GM11168 (cell line): Measurements from ENCODE around the gene FGD2.

Experiments
- in situ Hi-C: fragments of 300-500 bp; cut with MboI; formaldehyde crosslinking; loops from one replicate; pipeline ENCODE4 v1.12.0; 2022; ENCODE audit warnings: low sequenced_read_pairs; ENCODE audit not compliant: unreplicated experiment

FGD2 gene

GRCh38 chr6:37013516-37014491 lies 8.3 kb downstream of the FGD2 start:
- in situ Hi-C loops = loop anchor here (10.0 kb wide), 1 partner anchor 129 kb away; the partner anchor contains the start of gene C6orf89

- in situ Hi-C loops = loop anchor here (10.0 kb wide), 1 partner anchor 130 kb away; the partner anchor contains the start of gene C6orf89
These were observed 9.2 kb downstream of the FGD2 start for GRCh38 chr6:37014667-37015066.

DNA sequence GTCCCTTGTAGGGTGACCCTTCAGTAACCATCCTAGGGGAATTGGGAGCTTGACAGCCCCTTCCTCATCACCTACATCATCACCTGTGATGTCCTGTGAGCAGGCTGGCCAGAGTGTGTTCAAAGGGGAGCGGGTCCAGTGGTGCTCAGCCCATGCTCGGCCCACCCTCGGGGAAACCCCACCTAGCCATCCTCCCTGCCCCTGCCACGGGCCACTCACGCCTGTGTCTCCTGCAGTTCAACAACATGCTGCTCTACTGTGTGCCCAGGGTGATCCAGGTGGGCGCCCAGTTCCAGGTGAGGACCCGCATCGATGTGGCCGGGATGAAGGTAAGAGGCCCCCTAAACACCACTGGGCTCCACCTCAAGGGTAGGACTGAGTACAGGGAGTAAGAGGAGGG lies 10.1 kb downstream of the FGD2 start:
- in situ Hi-C loops = loop anchor here (10.0 kb wide), 1 partner anchor 131 kb away; the partner anchor contains the start of gene C6orf89

DNA sequence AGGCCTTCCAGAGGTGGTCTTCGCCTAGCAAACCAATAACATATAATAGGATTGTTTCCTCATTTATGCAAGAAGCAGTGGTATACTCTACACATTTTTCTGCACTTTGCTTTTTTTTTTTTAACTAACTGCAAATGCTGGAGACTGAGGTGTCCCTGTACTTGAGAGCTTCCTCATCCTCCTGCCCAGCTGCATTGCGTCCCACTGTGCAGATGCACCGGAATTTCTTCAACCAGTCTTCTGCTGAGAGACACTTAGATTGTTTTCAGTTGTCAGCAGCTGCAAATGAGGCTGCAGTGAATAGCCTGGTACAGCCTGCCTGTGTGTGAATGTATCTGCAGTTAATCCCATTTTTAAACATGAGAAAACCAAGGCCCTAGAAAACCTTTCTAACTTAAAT lies 11.5 kb downstream of the FGD2 start:
- in situ Hi-C loops = loop anchor here (10.0 kb wide), 1 partner anchor 132 kb away; the partner anchor contains the start of gene C6orf89

- in situ Hi-C loops = loop anchor here (10.0 kb wide), 1 partner anchor 133 kb away; the partner anchor contains the start of gene C6orf89
These were observed 12.2 kb downstream of the FGD2 start for GRCh38 chr6:37017606-37018197.

GRCh38 chr6:37018198-37019064 lies 13.0 kb downstream of the FGD2 start:
- in situ Hi-C loops = loop anchor here (10.0 kb wide), 1 partner anchor 134 kb away; the partner anchor contains the start of gene C6orf89

GRCh38 chr6:37019065-37019450 lies 13.6 kb downstream of the FGD2 start:
- in situ Hi-C loops = loop anchor here (10.0 kb wide), 1 partner anchor 134 kb away; the partner anchor contains the start of gene C6orf89

- in situ Hi-C loops = no loop called here
These were observed 14.9 kb downstream of the FGD2 start for GRCh38 chr6:37020381-37020780.

DNA sequence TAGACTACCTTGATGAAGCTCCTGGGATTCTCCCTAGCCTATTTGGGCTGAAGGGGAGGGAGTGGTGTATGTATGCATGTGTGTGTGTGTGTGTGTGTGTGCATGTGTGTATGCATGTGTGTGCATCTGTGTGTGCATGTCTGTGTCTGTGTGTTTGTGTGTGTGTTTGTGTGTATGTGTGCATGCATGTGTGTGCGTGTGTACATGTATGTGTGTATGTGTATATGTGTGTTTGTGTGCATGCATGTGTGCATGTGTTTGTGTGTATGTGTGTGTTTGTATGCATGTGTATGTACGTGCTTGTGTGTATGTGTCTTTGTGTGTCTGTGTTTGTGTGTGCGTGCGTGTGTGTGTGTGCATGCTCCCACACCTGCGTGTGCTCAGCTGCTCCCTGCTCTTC lies 15.4 kb downstream of the FGD2 start:
- in situ Hi-C loops = no loop called here

DNA sequence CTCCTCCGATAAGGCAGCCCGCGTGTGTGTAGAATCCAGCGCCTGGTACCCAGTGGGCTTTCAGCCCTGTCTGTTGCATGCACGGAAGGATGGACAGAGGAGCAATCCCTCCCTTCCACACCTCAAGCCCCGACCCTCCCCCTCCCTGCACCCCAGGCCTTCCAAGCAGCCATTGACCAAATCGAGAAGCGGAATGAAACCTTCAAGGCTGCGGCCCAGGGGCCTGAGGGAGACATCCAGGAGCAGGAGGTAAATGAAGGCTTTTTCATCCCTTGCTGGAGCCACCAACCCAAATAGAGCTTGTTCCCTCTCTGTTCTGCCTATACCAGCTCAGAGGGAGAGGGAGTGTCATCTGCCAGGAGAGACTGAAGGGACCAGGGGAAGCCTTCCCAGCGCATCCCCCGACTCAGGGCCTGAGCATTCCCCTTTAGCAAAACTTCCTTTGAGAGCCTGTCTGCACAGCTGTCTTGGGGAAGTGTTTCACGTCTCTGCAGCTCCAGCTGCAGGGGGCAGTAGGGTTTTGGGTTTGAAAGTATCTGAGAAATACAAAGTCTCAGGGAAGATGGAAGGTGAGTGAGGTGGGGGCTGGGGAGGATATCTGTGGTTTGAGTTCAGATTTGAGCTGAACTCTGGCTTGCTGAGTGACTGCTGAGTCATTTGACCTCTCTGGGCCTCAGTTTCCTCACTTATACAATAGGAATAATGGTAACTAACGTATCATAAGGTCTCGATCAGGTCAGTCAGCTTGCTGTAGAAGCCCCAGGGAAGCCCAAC lies 16.1 kb downstream of the FGD2 start:
- in situ Hi-C loops = no loop called here

- in situ Hi-C loops = no loop called here
These were observed 16.8 kb downstream of the FGD2 start for GRCh38 chr6:37022135-37022863.

DNA sequence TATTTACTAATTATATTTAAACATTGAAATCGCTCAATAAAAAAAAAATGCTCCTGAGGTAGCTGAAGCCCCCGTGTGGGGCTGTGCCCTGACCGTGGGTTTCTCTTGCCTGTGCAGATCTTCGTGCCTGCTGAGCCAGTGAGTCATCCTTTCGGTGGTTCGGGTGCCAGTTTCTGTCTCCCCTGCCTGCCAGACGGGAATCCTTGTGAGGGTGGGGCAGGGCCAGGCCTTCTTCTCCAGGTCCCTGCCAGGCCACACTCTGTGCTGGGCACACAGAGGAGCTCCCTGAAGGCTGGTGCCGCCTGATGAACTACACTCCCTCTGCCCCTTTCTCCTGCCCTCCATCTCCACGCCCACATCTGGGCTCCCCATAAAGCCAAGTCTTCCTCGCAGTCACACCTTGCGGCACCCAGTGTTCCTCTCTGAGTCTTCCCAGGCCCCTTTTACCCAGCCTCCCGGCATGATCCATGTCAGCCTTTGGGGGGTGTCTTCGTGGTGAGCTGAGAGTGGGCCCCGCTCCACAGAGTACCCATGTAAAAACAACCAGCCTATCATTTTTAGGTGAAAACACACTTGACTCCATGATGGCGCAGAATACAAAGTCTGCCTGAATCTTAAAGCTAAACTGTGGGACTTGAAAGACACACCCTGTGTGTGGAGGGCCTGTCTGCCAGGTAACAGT lies 19.3 kb downstream of the FGD2 start:
- in situ Hi-C loops = no loop called here

- in situ Hi-C loops = no loop called here
These were observed 20.4 kb downstream of the FGD2 start for GRCh38 chr6:37025621-37026466.

GRCh38 chr6:37027036-37027720 lies 21.7 kb downstream of the FGD2 start:
- in situ Hi-C loops = no loop called here

DNA sequence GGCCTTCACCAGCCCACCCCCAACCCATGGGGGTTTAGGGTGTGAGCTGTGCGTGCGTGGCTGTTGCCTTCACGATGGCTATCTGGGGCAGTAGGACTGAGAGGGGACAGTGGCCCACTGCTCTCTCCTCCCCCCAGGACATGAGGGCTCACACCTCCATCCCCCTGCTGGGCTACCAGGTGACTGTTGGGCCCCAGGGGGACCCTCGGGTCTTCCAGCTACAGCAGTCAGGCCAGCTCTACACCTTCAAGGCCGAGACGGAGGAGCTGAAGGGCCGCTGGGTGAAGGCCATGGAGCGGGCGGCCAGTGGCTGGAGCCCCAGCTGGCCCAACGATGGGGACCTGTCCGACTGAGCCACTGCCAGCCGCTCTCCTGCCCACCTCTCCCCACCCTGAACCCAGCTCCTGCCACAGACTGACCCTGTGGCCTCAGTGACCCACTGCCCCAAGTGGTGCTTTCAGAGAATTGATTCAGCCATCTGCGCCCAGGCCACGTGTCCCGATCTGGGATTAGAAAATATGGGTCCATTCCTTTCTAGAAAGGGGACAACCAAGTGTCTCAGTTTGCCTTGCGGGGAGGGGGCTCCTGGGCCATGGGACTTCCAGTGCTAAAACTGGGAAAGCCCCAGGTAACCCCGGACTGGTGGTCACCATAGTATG lies 22.5 kb downstream of the FGD2 start:
- in situ Hi-C loops = no loop called here
